ENCODE measurements around the gene MAGT1.

MAGT1 gene

GRCh38 chrX:77820091-77820727, 75.0 kb downstream of the MAGT1 start:
- DNase-seq (ENCODE audit: low read depth): no peak
- no peak overlapping the region for H3K4me3 ChIP-seq (ENCODE audit: low read depth, low read length)
- in situ Hi-C loops (cut with HindIII; ENCODE audit: low sequenced_read_pairs): no loop called here
- TF ChIP-seq, protein P1, sequence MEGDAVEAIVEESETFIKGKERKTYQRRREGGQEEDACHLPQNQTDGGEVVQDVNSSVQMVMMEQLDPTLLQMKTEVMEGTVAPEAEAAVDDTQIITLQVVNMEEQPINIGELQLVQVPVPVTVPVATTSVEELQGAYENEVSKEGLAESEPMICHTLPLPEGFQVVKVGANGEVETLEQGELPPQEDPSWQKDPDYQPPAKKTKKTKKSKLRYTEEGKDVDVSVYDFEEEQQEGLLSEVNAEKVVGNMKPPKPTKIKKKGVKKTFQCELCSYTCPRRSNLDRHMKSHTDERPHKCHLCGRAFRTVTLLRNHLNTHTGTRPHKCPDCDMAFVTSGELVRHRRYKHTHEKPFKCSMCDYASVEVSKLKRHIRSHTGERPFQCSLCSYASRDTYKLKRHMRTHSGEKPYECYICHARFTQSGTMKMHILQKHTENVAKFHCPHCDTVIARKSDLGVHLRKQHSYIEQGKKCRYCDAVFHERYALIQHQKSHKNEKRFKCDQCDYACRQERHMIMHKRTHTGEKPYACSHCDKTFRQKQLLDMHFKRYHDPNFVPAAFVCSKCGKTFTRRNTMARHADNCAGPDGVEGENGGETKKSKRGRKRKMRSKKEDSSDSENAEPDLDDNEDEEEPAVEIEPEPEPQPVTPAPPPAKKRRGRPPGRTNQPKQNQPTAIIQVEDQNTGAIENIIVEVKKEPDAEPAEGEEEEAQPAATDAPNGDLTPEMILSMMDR (IDR thresholded peaks at IDR 0.05; ENCODE audit: low read depth, low read length, missing control alignments): no peak

GRCh38 chrX:77814210-77814609, 81.0 kb downstream of the MAGT1 start:
- no peak overlapping the region for H3K4me3 ChIP-seq (ENCODE audit: low read depth, low read length)
- in situ Hi-C loops (cut with HindIII; ENCODE audit: low sequenced_read_pairs): no loop called here
- no peak for DNase-seq (ENCODE audit: low read depth)
- TF ChIP-seq, protein P1 (IDR thresholded peaks at IDR 0.05; ENCODE audit: low read depth, low read length, missing control alignments): no peak

- DNase-seq (ENCODE audit: low read depth): no peak
- in situ Hi-C loops (cut with HindIII; ENCODE audit: low sequenced_read_pairs): no loop called here
- H3K4me3 ChIP-seq (ENCODE audit: low read depth, low read length): no peak overlapping the region
- TF ChIP-seq, protein P1 (IDR thresholded peaks at IDR 0.05; ENCODE audit: low read depth, low read length, missing control alignments): no peak
Observed at GRCh38 chrX:77802201-77802600, 93.0 kb downstream of the MAGT1 start.

DNA sequence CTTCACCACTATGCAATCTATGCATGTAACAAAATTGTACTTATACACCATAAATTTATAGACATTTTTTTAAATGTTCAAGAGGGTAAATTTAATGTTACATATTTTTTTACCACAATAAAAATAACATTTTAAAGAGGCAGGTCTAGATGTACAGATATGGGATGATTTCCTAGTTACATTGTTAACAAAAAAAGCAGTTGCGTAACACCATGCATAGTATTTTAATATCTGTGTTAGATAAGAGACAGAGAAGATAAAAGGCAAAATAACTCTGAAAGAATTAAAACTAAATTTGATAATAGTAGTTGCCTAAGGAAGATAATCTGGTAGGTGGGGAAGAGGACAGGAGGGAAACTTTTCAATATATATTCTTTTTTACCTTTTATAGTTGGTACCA, 100.1 kb downstream of the MAGT1 start:
- in situ Hi-C loops (cut with HindIII; ENCODE audit: low sequenced_read_pairs): no loop called here
- TF ChIP-seq, protein P1 (IDR thresholded peaks at IDR 0.05; ENCODE audit: low read depth, low read length, missing control alignments): no peak
- DNase-seq (ENCODE audit: low read depth): no peak
- H3K4me3 ChIP-seq (ENCODE audit: low read depth, low read length): no peak overlapping the region

- in situ Hi-C loops (cut with HindIII; ENCODE audit: low sequenced_read_pairs): no loop called here
- no peak overlapping the region for H3K4me3 ChIP-seq (ENCODE audit: low read depth, low read length)
- no peak for DNase-seq (ENCODE audit: low read depth)
- TF ChIP-seq, protein P1 (IDR thresholded peaks at IDR 0.05; ENCODE audit: low read depth, low read length, missing control alignments): no peak
Observed at GRCh38 chrX:77793946-77794345, 101.3 kb downstream of the MAGT1 start.

DNA sequence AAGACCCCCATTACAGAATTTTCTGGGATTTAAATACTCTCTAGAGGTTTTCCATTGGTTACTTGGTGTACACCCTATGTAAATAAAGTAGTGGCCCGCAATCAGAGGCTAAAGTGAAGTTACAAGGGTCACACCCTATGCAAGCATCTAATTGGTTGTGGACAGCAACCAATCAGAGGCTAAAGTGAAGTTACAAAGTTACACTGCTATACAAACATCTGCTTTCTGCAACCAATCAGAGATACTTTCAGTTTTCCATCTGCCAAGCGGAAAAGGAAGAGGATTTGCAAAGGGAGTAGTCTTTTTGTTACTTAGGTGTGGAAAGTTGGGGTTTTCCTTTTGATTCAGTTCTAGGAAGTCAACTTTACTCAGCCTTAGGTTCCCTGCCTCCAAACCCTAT, 107.2 kb downstream of the MAGT1 start:
- no peak for DNase-seq (ENCODE audit: low read depth)
- H3K4me3 ChIP-seq (ENCODE audit: low read depth, low read length): no peak overlapping the region
- TF ChIP-seq, protein P1 (IDR thresholded peaks at IDR 0.05; ENCODE audit: low read depth, low read length, missing control alignments): no peak
- in situ Hi-C loops (cut with HindIII; ENCODE audit: low sequenced_read_pairs): no loop called here
